IPS-15b (cell line): ENCODE measurements around the gene GULP1.
"Not testable (repeated sequence)": the region's sequence is repeated elsewhere in the genome, so short reads cannot be mapped to it uniquely, and the experiment has no call there.

Experiments
- H3K27me3 ChIP-seq: one replicate; pipeline ENCODE4 v1.6.1; 2013; ENCODE audit warnings: low read length; ENCODE audit not compliant: control insufficient read depth, insufficient read depth
- H3K36me3 ChIP-seq: one replicate; pipeline ENCODE4 v1.6.1; 2013; ENCODE audit warnings: low read length; ENCODE audit not compliant: control insufficient read depth, insufficient read depth
- H3K4me1 ChIP-seq: one replicate; pipeline ENCODE4 v1.6.1; 2013; ENCODE audit warnings: mild to moderate bottlenecking, low read length; ENCODE audit not compliant: control insufficient read depth, insufficient read depth
- H3K4me3 ChIP-seq: one replicate; pipeline ENCODE4 v1.5.1; 2013; ENCODE audit warnings: low read depth, low read length
- H3K9ac ChIP-seq: one replicate; pipeline ENCODE4 v1.6.1; 2013; ENCODE audit warnings: low read depth, mild to moderate bottlenecking, low read length
- H3K9me3 ChIP-seq: one replicate; pipeline ENCODE4 v1.6.1; 2013; ENCODE audit warnings: mild to moderate bottlenecking, low read length; ENCODE audit not compliant: control insufficient read depth, insufficient read depth

The GULP1 gene

GRCh38 chr2:188466078-188466477 is 174.4 kb downstream of the GULP1 start:
- H3K36me3 ChIP-seq, H3K9ac ChIP-seq, H3K9me3 ChIP-seq, H3K4me3 ChIP-seq, H3K27me3 ChIP-seq: not testable (repeated sequence)
- H3K4me1 ChIP-seq, result peaks cover 22% of the 10 kb centered on the region

GRCh38 chr2:188466761-188467160 is 175.1 kb downstream of the GULP1 start:
- Histone ChIP-seq H3K4me1 (peaks cover 22% of the 10 kb centered on the region), H3K4me3 (no peak overlapping the region), H3K9me3 (no peaks in the 10 kb centered on the region), H3K27me3 (no peaks in the 10 kb centered on the region), H3K9ac (no peak overlapping the region), H3K36me3 (no peaks in the 10 kb centered on the region)

- Histone ChIP-seq H3K4me1 (peaks cover 3% of the 10 kb centered on the region), H3K9me3 (no peaks in the 10 kb centered on the region), H3K9ac (no peak overlapping the region), H3K27me3 (no peaks in the 10 kb centered on the region), H3K4me3 (no peak overlapping the region), H3K36me3 (no peaks in the 10 kb centered on the region)
These were observed 179.5 kb downstream of the GULP1 start for GRCh38 chr2:188471166-188471565.

GRCh38 chr2:188473306-188473705 is 181.6 kb downstream of the GULP1 start:
- Histone ChIP-seq H3K36me3 (no peaks in the 10 kb centered on the region), H3K9me3 (no peaks in the 10 kb centered on the region), H3K4me3 (no peak overlapping the region), H3K27me3 (no peaks in the 10 kb centered on the region), H3K4me1 (peaks cover 11% of the 10 kb centered on the region), H3K9ac (no peak overlapping the region)

- Histone ChIP-seq H3K27me3 (no peaks in the 10 kb centered on the region), H3K4me3 (no peak overlapping the region), H3K36me3 (no peaks in the 10 kb centered on the region), H3K9ac (no peak overlapping the region), H3K4me1 (peaks cover 19% of the 10 kb centered on the region), H3K9me3 (no peaks in the 10 kb centered on the region)
These were observed 182.6 kb downstream of the GULP1 start for GRCh38 chr2:188474316-188474715.

GRCh38 chr2:188475945-188476344 is 184.3 kb downstream of the GULP1 start:
- Histone ChIP-seq H3K36me3 (no peaks in the 10 kb centered on the region), H3K4me3 (no peak overlapping the region), H3K9me3 (no peaks in the 10 kb centered on the region), H3K4me1 (peaks cover 19% of the 10 kb centered on the region), H3K27me3 (no peaks in the 10 kb centered on the region), H3K9ac (no peak overlapping the region)

GRCh38 chr2:188477564-188478103 is 186.0 kb downstream of the GULP1 start:
- Histone ChIP-seq H3K4me1 (peaks cover 19% of the 10 kb centered on the region), H3K27me3 (no peaks in the 10 kb centered on the region)

GRCh38 chr2:188478724-188479123 is 187.1 kb downstream of the GULP1 start:
- Histone ChIP-seq H3K4me1 (peaks cover 19% of the 10 kb centered on the region), H3K9me3 (no peaks in the 10 kb centered on the region), H3K4me3 (no peak overlapping the region), H3K9ac (no peak overlapping the region), H3K27me3 (no peaks in the 10 kb centered on the region), H3K36me3 (no peaks in the 10 kb centered on the region)

More at GRCh38 chr2:188477564-188478103, 186.0 kb downstream of the GULP1 start:
- Histone ChIP-seq H3K4me3 (no peak overlapping the region), H3K36me3 (no peaks in the 10 kb centered on the region), H3K9ac (no peak overlapping the region), H3K9me3 (no peaks in the 10 kb centered on the region)

- Histone ChIP-seq H3K36me3 (no peaks in the 10 kb centered on the region), H3K4me3 (no peak overlapping the region), H3K27me3 (no peaks in the 10 kb centered on the region), H3K4me1 (peaks cover 16% of the 10 kb centered on the region), H3K9me3 (no peaks in the 10 kb centered on the region), H3K9ac (no peak overlapping the region)
These were observed 189.8 kb downstream of the GULP1 start for GRCh38 chr2:188481474-188481873.

GRCh38 chr2:188485496-188485895 is 193.8 kb downstream of the GULP1 start:
- no peaks in the 10 kb centered on the region for H3K36me3 ChIP-seq
- H3K4me1 ChIP-seq, result no peaks in the 10 kb centered on the region
- no peak overlapping the region for H3K9ac ChIP-seq
- no peaks in the 10 kb centered on the region for H3K9me3 ChIP-seq
- no peak overlapping the region for H3K4me3 ChIP-seq
- no peaks in the 10 kb centered on the region for H3K27me3 ChIP-seq

- Histone ChIP-seq H3K4me3 (no peak overlapping the region), H3K36me3 (no peaks in the 10 kb centered on the region), H3K4me1 (peaks cover 5% of the 10 kb centered on the region), H3K9me3 (no peaks in the 10 kb centered on the region), H3K9ac (no peak overlapping the region), H3K27me3 (no peaks in the 10 kb centered on the region)
These were observed 201.1 kb downstream of the GULP1 start for GRCh38 chr2:188492751-188493150.

- H3K4me1 ChIP-seq, result peaks cover 5% of the 10 kb centered on the region
- no peaks in the 10 kb centered on the region for H3K9me3 ChIP-seq
- H3K27me3 ChIP-seq, result no peaks in the 10 kb centered on the region
- H3K4me3 ChIP-seq, result no peak overlapping the region
- H3K36me3 ChIP-seq, result no peaks in the 10 kb centered on the region
- no peak overlapping the region for H3K9ac ChIP-seq
These were observed 203.2 kb downstream of the GULP1 start for GRCh38 chr2:188494906-188495305.
